HG02623 (cell line): Measurements from ENCODE around the gene TEDC2.

Experiments
- ATAC-seq: cut with Tn5 transposase; IDR thresholded peaks from one replicate; pipeline ENCODE4 v1.9.1; 2021; ENCODE audit warnings: moderate library complexity; ENCODE audit not compliant: unreplicated experiment

Gene TEDC2

DNA sequence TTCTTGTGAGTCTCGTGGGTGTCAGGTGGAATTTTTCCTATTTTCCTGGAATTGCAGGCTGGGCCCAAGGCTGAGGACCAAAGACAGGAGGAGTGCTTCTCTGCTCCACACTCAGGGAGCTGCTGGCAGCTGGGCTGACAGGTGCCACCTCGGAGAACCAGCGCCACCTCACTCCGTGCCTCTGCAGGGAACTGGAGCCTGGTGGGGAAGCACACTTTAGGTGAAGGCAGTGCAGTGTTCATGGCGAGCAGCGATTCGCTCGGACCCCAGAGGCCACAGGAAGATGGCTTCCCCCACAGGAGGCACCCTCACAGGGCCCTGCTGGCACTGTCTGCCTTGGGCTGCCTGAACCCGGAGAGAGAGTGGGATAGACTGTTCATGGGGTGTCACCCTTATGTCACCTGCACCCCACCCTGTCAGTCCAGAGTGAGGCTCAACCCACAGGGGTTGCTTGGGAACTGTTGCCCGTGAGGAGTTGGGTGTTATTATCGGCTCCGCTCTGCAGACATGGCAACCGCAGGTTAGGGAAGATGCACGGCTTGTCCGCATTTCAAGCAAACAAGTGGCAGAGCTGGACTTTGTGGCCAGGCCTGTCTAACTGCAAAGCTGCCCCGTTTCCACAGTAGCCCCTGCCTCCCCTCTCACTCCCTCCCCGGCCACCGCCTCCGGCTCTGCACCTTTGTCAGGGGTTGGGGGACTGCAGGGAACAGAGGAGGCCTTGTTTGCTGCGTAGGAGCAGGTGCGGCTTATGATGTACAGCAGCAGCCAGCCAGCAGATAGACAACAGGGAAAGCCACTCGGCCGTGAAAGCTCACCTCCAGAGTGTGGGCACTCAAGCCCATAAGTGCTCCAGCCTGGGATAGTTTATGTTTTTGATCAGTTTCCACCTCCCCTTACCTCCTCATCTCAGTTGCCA lies 30.5 kb downstream of the TEDC2 start:
- no peak for ATAC-seq

GRCh38 chr16:2492292-2492691 lies 32.4 kb downstream of the TEDC2 start:
- no peak for ATAC-seq

GRCh38 chr16:2493605-2494004 lies 33.7 kb downstream of the TEDC2 start:
- no peak for ATAC-seq

DNA sequence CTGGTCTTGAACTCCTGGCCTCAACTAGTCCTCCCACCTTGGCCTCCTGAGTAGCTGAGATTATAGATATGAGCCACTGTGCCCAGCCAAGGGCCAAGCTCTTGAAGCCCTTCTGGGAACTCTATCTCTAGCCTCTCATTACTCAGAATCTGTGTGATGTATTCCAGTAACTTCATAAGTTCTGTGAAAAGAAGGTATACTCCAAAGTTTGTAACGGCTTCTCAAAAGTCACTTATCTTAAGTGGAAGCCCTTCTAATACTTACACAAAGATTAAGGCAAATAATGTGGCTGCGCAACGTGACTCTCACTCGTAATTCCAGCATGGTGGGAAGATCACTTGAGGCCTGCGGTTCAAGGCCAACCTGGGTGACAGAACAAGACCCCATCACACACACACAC lies 34.7 kb downstream of the TEDC2 start:
- ATAC-seq, result no peak

GRCh38 chr16:2495041-2495440 lies 35.1 kb downstream of the TEDC2 start:
- no peak for ATAC-seq

DNA sequence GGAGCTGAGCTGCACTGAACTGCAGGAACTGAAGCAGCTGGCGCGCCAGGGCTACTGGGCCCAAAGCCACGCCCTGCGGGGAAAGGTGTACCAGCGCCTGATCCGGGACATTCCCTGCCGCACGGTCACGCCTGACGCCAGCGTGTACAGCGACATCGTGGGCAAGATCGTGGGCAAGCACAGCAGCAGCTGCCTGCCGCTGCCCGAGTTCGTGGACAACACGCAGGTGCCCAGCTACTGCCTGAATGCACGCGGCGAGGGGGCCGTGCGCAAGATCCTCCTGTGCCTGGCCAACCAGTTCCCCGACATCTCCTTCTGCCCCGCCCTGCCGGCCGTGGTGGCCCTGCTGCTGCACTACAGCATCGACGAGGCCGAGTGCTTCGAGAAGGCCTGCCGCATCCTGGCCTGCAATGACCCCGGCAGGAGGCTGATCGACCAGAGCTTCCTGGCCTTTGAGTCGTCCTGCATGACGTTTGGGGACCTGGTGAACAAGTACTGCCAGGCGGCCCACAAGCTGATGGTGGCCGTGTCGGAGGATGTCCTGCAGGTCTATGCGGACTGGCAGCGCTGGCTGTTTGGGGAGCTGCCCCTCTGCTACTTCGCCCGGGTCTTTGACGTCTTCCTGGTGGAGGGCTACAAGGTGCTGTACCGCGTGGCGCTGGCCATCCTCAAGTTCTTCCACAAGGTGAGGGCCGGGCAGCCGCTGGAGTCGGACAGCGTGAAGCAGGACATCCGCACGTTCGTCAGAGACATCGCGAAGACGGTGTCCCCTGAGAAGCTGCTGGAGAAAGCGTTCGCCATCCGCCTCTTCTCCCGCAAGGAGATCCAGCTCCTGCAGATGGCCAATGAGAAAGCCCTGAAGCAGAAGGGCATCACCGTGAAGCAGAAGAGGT lies 36.6 kb downstream of the TEDC2 start:
- ATAC-seq, result no peak

DNA sequence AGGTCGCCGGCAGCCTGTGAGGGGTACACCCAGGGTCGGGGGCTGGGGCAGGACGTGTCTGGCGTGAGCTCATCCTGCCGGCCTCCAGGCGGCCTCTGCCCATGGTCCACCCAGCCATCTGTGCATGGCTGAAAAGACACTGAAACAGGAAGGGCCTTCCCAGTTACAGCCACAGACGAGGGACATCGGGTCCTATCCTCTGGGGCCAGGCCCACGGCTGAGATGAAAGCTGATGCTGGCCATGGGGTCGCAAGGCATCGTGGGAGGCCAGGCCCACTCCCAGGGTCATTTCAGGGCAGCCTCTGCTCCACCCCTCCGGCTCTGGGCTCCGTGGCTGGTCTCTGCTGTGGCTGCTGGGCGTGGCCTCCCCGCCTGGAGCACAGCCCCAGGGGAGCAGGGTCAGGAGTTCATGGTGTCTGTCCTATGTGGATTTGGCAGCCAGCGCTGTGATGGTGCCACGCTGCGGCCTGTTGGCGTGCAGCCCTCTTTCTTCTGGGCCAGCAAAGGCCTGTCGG lies 37.3 kb downstream of the TEDC2 start:
- ATAC-seq, result no peak

DNA sequence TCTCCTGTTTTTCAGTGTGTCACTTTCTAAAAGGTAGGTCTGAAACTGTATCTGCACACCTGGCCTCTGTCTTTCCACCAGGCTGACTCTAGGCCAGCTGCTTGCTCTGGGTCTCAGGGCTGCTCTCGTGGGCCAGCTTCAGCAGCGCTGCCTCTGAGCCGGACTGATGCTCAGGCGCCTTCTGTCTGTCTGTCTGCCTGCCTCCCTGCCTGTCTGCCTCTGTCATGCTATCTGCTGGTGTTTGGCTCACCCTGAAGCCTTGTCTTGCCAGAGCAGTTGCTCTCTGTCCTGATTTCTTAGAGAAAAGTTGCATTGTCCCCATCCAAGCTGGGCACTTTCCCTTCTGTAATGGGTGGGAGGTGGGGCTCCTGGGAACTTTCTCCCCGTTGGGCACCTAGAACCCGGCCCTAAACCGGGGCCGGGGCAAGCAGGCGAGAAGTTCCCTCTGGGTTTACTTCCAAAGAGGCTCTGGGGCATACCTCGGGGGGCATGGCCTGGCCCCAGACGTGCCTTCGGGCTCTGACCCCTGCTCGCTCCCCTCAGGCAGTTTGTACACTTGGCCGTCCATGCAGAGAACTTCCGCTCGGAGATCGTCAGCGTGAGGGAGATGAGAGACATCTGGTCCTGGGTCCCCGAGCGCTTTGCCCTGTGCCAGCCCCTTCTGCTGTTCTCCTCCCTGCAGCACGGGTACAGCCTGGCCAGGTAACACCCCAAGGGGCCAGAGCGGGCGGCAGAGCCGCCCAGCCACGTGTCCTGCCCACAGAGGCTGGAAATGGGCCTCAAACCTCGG lies 38.0 kb downstream of the TEDC2 start:
- no peak for ATAC-seq

GRCh38 chr16:2498531-2499253 lies 38.8 kb downstream of the TEDC2 start:
- ATAC-seq, result no peak

DNA sequence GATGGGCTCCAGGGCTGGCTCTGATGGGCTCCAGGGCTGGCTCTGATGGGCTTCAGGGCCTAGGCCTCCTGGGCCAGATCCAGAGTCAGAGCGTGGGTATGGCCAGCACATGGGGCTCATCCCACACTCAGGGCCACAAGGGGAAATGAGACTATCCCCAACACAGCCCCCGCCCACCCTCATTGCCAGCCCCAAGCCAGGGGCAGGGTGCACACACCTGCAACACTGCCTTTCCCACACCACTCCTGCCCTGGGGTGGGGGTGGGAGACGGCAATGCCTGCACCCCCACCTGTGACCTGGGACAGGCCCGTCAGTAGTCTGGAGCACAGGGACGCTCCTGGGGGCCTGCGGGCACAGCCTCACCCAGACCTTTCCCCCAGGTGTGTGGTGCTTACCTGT lies 39.5 kb downstream of the TEDC2 start:
- no peak for ATAC-seq

DNA sequence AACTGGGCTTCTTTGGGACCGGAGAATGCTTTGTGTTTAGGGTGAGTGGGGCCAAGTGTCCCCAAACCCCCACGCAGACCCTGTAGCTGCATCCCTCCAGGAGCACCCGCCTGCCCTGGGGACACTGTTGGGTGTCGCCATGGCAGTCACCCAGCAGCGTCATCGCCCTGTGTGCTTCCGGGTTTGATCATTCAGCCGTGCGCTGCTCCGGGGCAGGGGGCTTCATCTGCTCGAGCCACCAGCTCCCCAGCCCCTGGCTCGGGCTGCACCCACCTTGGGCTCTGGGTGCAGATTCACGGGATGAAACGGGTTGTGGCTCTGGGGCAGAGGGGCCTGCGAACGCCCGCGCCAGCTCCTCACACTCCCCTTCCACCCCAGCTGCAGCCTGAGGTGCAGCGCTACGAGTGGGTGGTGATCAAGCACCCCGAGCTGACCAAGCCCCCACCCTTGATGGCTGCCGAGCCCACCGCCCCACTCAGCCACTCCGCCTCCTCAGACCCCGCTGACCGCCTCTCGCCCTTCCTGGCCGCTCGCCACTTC lies 40.1 kb downstream of the TEDC2 start:
- ATAC-seq, result no peak

- ATAC-seq, result no peak
Measured at GRCh38 chr16:2500430-2500917, 40.6 kb downstream of the TEDC2 start.

- ATAC-seq, result no peak
Measured at GRCh38 chr16:2500918-2501750, 41.2 kb downstream of the TEDC2 start.

GRCh38 chr16:2501946-2502895 lies 42.3 kb downstream of the TEDC2 start:
- ATAC-seq, result no peak

DNA sequence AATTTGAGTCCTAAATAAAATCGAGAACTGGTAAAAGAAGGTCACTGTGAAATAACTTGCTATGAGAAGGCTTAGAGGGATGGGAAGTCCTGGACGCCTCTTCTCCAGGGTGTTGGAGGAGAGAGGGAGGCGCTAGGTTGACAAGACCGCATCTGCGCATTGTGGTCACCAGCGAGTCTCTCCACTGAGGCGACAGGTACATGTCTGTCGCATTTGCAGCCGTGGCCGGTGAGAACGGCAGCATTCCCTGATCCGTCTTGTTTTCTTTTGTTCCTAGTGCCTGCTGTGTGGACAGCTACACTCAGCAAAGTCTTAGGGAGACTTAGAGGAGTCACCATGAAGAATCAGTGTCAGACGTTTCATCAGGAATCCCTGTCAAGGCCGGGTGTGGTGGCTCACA lies 45.8 kb downstream of the TEDC2 start:
- ATAC-seq, result no peak

DNA sequence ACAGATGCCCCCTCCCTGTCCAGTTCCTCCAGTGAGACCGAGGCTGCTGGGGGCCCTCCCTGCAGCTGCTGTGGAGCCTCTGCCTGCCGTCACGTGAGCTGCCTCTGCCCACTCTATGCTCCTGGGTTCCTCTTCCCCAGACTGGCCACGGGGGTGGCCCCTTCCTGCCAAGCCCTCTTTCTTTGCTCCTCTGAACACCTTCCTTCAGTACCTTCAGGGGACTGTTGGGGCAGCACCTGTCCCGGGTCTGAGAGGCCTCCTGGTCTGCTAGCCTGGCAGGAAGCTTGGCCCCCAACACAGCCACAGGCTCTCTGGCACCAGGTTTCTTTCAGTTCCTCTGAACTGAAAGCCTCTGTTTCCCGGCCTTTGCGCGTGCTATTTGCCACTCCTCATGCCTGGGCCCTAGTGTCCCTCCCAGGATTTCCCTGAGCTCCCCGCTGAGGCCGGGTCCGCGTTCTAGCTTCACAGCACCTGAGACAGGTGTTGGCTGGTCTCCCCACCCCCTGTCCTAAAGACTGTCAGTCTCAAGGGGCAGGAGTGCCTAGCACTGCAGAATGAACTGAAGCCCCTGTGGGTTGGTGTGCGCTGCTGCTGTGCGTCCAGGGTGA lies 47.2 kb downstream of the TEDC2 start:
- no peak for ATAC-seq

DNA sequence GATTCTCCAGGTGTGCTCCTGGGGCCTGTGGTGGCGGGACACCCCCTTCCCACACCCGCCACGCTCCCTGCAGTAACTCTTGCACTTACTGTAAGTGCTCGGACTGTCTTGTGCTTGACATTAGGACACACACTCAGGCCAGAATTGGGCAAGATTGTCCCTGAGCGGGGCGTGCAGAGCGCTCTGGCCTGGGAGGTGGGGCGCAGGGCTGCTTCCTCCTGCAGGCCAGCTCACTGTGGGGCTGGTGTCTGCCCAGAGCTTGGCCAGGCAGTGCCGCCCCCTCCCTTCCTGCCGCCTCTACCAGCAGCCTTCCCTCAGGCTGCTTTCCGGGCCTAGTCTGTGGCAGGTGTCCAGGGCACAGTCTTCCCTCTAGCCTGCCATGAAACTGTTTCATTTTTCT lies 47.8 kb downstream of the TEDC2 start:
- no peak for ATAC-seq
